NCI-H526 treated with DMSO at 0.1 percent for 48 hours (cell line): ENCODE measurements around the gene STBD1.
"Not testable (repeated sequence)": the region's sequence is repeated elsewhere in the genome, so short reads cannot be mapped to it uniquely, and the experiment has no call there.

ENCODE experiments used
- DNase-seq: peaks from one replicate; lab custom pipeline; 2025; lab: John Stamatoyannopoulos, UW

Gene STBD1

DNA sequence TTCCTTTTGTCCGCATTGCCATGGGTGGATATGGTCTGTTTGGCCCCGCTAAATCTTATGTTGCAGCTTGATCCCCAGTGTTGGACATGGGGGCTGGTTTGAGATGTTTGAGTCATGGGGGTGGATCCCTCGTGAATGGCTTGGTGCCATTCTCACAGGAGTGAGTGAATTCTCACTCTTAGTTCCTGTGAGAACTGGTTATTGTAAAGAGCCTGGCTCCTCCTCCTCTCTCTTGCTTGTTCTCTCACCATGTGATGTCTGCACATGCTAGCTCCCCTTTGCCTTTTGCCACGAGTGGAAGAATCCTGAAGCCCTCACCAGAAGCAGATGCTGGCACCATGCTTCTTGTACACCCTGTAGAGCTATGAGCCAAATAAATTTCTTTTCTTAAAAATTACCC lies 22.6 kb upstream of the STBD1 start:
- DNase-seq = no peak

DNA sequence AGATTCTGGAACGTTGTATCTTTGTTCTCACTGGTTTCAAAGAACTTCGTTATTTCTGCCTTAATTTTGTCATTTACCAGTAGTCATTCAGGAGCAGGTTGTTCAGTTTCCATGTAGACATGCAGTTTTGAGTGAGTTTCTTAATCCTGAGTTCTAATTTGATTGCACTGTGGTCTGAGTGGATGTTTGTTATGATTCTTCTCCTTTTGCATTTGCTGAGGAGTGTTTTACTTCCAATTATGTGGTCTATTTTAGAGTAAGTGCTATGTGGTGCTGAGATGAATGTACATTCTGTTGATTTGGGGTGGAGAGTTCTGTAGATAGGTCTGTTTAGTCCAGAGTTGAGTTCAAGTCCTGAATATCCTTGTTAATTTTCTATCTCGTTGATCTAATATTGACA lies 18.7 kb upstream of the STBD1 start:
- DNase-seq = not testable (repeated sequence)

DNA sequence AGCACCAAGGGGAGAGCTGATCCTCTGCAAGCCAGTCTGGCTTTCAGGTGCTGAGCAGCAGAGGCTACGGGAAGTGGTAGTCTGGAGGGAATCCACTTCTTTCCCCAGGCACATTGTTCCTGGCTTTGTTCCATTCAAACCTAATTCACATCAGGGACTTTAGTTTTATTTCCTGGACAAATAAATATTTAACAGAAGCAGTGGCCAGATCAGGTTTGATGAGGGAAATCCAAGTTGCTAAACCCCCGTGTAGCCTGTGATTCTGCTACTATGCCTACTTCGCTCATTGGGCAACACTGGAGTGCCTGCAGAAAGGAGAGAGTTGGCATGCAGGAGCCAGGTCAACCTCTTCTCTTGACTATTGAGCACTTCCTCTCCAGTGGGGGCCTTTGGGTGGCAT lies 13.8 kb upstream of the STBD1 start:
- DNase-seq = no peak

DNA sequence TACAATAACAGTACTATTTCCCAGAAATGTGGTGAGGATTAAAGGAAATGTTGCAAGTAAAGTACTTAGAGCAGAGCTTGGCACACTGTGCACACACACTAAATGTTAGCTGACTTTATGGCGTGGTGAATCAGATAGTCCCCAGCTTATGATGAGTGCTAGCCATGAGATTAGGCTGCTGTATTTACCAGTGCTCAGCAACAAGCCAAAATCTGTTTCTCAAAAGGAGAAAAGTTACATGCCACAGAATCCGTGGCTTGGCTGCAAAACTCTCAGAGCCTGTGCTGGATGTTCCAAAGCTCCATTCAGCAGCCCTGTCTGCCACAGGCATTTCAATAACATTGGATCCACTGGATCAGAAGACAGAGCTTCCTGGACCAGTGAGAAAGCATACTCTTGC lies 12.8 kb upstream of the STBD1 start:
- no peak for DNase-seq

DNA sequence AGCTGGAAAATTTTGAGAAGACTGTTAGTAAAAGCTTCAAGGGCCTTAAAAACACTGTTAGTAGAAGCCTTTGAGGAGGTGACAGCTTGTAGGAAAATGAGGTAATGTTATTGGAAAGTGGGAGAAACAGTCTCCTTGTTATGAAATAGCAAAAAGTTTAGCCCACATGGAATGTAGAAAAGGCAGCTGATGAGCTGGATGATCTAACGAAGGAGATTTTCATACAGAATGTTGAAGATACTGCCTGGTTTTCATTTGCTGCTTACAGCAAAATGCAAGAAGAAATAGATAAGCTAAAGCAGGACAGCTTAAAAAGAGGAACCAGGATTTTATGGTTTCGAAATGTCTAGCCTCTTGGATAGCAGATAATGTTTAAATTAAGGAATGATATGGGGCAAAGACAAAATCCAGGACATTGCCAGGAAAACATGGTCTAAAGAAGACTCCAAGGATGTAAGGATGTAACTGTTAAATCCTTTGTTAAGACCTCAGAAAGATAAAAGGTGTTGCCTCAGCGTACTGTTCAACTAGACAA lies 10.2 kb upstream of the STBD1 start:
- no peak for DNase-seq

DNA sequence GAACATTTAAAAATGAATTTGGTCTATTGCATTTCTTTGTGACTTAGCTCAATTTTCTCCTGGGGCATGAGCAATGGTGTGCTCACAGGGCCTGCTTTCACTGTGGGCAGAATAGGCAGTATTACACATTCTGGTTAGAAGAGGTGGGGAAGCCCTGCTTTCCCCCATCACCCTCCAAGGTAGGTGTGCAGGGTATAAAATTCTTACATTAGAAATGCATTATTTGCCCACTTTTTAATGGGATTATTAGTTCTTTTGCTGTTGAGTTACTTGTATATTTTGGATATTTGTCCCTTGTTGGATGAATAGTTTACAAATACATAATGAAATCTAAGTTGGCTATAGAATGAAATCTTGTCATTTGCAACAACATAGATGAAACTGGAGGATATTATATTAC lies 8.3 kb upstream of the STBD1 start:
- no peak for DNase-seq

DNA sequence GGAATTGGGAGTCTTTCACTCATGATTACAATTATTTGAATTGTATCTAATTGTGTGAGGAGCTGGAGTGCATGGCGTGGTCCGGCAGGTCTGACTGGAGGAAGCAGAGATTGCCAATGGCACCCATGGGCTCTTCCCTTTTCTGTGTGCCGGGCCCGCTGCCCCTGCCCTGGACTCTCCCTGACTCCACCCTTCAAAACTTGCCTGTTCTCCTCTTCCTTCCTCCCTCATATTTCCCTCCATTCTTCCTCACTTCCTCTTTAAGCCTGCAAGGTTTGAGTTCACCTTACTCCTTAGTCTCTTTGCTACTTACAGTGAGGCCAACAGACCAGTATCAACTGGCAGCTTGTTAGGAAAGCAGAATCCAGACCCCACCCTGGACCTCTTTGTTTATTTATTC lies 6.5 kb upstream of the STBD1 start:
- no peak for DNase-seq

DNA sequence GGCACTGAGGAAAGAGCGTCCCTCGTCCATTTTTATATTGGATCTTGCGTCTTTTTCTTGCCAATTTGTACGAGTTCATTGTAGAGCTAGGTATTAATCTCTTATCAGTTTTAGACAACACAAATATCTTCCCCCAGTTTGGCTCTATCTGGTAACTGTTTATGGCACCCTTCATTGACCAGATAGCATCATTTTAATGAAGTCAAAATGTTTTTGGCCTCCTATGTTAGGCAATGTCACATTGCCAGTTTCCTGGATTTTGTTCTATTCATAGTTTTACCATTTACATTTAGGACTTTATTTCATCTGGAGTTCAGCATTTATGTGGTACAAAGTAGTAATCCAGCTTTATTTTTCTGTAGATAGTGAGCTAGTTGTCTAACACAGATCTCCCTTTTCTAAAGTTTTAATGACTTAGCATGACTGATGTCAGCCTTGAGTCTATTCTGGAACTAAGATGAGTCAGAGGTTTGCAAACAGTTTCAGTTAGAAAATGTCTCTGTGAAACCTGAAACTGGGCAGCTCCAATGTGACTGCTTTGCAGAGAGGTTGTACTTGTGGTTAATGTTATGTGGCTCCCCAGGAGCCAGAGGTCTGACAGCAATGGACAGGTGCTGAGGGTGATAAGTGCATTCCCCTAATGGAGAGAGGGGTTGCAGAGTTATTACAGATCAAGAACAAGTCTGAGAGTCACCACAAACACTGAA lies 5.3 kb upstream of the STBD1 start:
- no peak for DNase-seq

DNA sequence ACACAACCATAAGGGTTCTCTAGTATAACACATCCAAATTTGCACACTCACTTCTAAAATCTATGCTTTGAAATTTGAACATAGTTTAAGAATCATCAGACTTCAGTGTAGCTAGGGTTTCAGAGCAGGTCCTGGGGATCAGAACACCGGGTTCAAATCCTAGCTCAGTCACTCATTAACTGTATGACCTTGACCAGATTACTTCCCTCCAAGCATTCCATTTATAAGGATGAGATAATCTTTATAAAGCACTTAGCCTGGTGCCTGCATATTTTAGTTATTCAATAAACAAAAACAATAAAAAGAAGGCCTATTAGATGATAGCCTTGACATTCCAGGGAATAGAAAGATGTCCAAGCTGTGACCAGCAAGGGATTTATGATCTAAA lies 4.8 kb upstream of the STBD1 start:
- DNase-seq = no peak

DNA sequence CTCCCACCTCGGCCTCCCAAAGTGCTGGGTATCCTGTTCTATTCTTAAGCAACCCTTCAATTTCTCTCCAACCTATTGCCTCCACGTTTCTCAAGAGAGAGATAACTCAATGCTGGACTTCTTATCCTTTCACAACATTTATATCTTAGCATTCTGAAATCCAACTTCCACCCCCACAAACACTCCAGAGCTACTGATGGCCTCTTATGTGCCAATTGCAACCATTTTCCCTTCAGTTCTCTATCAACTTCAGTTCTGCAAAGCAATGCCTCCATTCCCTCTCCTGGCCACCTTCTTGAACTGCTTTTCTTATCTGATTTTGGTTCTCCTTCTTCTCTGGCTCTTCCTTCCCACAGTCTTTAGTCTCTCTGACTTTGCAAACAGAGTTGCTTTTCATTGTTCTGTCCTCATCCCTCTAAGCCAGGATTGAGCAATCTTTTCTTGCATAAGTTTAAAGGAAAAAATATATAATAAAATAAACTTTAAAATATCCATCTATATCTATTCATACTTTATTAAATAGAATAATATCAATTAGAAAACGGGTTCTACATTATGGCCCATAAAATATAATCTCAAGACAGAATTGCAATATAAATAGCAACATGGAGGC lies 3.6 kb upstream of the STBD1 start:
- no peak for DNase-seq

DNA sequence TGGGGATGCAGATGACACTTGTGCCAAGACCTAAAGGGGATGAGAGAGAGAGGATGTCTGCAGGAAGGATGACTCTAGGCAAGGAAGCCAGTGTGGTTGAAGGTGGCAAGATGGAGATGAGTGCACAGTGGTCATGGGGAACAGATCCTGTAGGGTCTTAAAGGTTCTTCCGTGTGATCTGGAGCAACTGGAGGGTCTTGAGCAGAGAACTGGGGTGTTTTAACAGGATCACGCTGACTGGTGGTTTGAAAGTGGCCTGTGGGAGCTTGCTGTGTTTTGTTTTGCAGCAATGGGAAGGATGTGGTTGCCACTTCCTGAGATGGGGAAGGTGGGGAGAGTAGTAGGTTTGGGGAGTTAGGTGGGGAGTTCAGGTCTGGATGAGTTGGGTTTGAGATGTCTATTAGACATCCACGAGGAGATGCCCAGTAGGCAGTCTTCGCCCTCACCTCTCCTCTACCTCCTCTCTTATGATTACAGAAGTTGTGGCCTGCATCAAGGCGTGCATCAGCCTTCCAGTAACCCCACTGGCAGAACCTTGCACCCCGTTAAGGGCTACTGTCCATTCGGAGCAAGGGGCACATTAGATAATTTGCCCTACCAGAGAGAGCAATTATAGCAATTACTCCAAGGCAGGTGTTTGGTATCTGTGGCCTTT lies 1.4 kb upstream of the STBD1 start:
- no peak for DNase-seq

DNA sequence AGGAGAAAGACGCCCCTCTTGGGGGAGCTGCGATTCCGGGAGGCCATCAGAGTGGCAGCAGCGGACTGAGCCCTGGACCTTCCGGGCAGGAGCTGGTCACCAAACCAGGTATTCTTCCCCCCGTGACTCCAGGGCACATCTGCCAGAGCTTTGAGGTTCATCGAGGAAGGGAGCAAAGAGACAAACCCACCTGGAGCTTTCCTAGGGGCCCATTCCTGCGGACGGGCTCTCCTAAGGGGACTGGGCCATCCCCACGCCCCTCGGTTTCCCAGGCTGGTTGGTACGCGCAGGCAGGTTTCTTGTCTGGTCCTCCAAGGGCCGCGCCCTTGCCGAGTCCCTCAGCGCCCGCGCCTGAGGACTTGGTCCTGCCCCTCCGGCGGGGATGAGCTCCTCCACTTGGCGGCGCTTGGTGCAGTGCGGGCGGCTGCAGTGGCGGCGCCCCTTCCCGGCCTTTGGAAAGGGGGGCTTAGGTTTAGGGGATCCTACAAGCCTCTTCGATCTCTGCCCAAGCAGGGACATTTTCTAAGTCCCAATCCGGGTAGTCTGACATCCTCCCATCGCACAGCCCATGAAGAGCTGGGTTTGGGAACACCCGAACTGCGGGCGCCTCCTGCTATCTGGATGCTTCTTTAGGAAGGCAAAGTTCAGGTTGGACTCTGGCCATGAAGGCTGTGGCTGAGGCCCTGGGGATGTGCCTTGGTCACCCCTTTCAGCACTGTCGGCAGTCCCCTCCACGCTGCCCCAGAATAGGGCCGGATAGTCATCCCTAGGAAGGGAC lies 538 bp downstream of the STBD1 start:
- DNase-seq = peak; percentile 10

DNA sequence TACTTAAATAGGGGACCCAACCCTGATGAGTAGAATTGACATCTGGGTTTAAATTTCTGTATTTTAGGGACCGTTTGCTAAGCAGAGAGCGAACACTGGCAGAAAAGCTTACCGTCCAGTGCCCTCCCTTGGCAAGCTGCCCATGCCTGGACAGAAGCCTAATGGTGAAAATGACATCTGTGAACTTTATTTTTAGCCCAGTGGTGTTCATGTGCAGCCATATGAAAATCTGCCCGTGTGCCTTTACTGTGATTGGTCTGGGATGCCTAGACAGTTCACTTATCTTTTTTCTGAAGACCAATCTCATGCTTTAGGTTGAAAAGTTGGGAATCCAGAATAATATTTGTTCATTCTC lies 1.1 kb downstream of the STBD1 start:
- no peak for DNase-seq

DNA sequence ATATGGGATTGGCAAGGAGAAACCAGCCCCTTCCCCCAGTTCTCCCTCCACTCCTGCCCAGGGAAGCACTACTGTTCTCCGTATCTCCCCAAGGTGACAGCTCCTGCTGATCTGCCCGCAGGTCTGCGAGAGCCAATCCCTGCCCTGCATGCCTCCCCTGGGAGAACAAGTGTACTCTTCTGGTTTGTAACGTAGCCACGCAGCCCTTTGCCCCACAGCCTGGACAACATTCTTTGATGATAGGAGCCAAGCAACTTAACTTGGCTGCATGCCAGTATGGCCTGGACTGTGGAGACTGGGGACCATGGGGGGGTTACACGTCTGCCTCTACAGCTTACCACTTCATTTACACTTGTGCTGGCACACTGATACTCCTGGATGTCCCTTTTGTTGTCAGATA lies 2.0 kb downstream of the STBD1 start:
- DNase-seq = no peak

DNA sequence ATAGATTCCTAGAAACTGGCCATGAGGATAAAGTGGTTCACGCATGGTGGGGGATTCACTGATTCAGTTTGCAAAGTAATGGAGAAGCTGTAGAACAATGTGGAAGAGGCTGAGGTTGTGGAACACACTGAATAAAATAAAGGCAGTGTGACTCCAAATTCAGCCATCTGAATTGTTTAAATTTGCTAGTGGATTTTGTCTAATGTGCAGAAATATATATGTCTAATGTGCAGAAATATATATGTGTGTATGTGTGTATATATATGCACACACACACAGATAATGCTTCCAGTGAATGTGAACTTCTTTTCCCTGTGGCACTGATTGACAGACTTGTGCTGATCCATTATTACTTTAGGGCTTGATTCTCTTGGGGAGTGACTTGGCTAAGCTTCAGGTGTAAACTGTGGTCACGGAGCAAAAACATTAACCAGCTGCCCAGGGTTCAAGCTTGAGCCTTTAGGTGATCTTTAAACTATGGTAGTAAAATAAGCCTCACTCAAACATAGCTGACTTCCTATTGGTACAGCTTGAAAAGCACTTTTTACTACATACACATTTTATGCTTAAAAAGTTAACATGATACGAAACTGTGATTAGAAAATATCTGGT lies 3.5 kb downstream of the STBD1 start:
- DNase-seq = no peak

DNA sequence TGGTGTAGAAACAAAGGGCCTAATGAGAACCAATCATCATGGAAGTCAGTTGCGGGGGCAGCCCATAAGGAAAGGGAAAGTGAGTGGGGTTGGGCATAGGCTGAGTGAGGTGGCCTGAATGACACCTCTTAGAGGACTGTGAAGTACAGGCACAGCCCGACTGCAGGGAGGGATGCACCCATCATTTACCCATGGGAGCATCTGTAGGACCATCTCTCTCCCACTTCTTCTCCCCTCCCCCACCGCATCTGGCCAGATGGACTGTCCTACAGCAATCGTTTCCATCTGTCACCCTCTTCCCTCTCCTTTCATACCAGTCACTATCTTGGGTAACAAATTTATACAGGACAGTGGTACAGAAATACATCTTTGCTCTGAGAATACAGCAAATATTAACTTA lies 4.2 kb downstream of the STBD1 start:
- no peak for DNase-seq

DNA sequence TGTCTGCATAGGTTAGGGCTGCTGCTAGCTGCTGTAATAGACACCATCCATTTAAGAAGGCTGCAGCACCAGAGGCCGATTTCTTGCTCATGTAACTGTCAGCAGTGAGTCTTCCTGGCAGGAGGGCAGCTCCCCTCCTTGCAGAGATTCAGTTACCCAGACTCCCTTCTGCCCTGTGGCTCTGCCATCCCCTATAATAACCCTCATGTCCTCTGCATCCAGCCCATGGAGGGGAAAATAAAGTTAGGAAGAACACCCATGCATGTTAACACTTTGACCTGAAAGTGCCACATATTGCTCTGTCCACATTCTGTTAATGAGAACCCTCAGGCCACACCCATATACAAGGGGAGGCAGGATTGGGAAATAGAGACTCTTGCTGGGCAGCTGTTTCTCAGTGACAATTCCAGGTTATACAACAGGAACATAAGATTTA lies 5.4 kb downstream of the STBD1 start:
- no peak for DNase-seq

DNA sequence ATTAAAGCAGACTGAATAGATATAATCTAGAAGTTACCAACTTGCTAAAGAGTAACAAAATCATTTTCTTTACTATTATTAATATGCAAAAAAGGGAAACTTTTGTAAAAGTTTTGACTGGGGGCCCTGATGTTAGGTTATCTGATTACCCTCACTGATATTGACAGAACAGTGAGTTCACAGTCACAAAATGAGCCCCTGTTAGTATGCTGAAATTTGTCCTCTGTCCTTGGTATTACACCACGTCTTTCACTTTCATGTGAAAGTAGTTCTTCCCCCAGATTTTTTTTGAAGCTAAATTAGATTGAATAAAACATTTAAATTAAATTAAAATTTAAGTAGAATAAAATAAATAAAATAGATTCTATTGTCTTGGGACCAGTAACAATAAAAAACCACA lies 5.9 kb downstream of the STBD1 start:
- no peak for DNase-seq

DNA sequence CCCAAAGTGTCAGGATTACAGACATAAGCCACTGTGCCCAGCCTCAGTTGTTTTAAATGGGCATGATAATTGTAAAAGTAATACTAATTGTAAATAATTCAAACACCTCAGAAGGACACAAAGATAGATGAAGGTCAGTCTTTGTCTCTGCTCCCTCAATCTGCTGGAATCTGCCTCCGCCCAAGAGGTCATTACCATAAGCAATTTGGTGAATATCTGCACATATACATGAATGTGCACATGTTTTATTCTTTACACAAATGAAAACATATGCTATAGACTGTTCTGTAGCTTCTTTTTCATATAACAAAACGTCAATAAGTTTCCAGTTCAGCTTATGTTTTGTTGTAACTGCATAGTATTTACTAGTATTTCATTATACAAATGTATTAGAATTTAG lies 7.0 kb downstream of the STBD1 start:
- no peak for DNase-seq

DNA sequence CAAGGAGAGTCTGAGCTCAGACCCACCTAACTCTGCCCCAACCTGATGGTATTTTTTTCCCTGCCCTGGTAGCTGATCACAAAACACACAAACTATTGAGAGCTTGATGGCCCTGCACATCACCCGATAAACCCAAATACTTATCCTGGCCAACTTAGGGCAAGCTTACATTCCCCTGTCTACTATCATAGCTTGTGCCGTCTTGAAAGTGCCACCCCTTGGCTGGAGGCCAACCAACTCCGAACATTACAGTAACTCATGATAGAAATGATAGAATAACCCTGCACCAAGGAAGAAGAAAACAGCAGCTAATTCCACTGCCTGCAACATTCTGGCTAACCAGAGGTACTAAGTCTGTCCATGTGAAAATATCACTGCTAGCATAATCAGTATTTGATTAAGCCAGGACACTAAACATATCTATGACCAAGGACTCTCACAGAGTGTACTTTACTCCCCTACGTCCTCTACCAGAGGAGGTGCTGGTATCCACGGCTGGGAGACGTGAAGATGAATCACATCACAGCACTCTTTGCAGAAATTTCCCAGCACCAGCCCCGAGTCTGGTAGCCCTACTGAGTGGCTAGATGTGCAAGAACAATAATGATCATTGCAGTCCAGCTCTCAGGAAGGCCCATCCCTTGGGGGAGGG lies 8.9 kb downstream of the STBD1 start:
- no peak for DNase-seq

DNA sequence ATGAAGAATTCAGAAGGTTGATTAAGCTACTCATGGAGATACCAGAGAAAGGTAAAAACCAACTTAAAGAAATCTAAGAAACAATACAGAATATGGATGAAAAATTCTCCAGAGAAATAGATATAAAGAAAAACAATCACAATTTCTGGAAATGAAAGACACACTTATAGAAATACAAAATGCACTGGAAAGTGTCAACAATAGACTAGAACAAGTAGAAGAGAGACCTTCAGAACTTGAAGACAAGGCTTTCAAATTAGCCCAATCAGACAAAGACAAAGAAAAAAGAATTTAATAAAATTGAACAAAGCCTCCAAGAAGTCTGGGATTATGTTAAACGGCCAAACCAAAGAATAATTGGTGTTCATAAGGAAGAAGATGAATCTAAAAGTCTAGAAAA lies 9.6 kb downstream of the STBD1 start:
- DNase-seq = no peak

DNA sequence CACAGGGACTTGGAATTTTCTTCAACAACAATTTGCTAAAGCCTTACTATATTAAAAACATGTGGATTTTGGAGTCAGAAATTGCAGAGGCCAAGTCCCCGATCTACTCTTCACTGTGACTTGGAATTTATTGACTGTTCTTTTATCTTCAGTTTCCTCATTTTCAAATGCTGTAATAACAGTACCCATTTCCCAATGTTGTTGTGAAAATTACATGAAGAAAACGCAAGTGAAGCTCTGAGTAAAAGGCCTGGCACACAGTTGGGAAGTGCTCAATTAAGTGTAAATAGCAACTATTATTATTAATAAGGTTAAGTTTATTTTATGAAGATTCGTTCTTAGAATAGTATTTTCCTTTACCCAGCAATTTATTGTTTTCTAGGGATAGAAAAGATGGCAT lies 15.7 kb downstream of the STBD1 start:
- no peak for DNase-seq
